K562 (cell line): ENCODE measurements around the gene ARHGEF7.

Source experiments
- ELF4 ChIP-seq: fragments of 450-650 bp; formaldehyde crosslinking; IDR thresholded peaks from 2 replicates; pipeline ENCODE4 v1.4.0; 2022; ENCODE audit warnings: missing genetic modification characterization
- HNRNPL ChIP-seq: fragments of 200-400 bp; formaldehyde crosslinking; IDR thresholded peaks from 2 replicates; pipeline ENCODE4 v1.6.1; 2017; ENCODE audit warnings: low read depth, mild to moderate bottlenecking, low read length

- TF ChIP-seq ELF4 (CRISPR knock-in tag) = no peak
- no peak for TF ChIP-seq HNRNPL
These were observed 215.0 kb downstream of the ARHGEF7 start for GRCh38 chr13:111330066-111330610.
